Fibroblast of villous mesenchyme (primary cell): ENCODE data around the gene DPEP3. TPM values are rescaled to one million over a fixed set of nuclear protein-coding genes. Genes with fewer than 3 reads are reported as not detected.
"Not testable (repeated sequence)": the region's sequence is repeated elsewhere in the genome, so short reads cannot be mapped to it uniquely, and the experiment has no call there.

Experiments
- DNase-seq: peaks from one replicate; pipeline ENCODE4 v3.0.0-alpha.2; 2010; ENCODE audit warnings: low read depth
- H3K4me3 ChIP-seq: 2 replicates; pipeline ENCODE4 v1.5.1; 2011; ENCODE audit warnings: low read depth, mild to moderate bottlenecking, low read length
- CTCF ChIP-seq: IDR thresholded peaks from 2 replicates; pipeline ENCODE4 v1.5.1; 2012; ENCODE audit warnings: low read depth, mild to moderate bottlenecking, low read length; ENCODE audit not compliant: insufficient read depth
- total RNA-seq: library from RNA; depleted of rRNA; stranded (reverse); fragments of >200 nt; gene quantifications from 2 replicates; pipeline ENCODE4 v1.2.3, GENCODE V29; 2012

Gene DPEP3
- total RNA-seq, 1 donor = not detected

- TF ChIP-seq CTCF = no peak
- no peak for DNase-seq
- H3K4me3 ChIP-seq = no peak overlapping the region
Measured at GRCh38 chr16:67982011-67982696, 1.9 kb upstream of the DPEP3 start.

- no peak for TF ChIP-seq CTCF
- H3K4me3 ChIP-seq = no peak overlapping the region
- no peak for DNase-seq
Measured at GRCh38 chr16:67977469-67978227, 2.7 kb downstream of the DPEP3 start.

- no peak overlapping the region for H3K4me3 ChIP-seq
- TF ChIP-seq CTCF = no peak
- no peak for DNase-seq
Measured at GRCh38 chr16:67977005-67977404, 3.3 kb downstream of the DPEP3 start.

GRCh38 chr16:67976205-67976604 is 4.1 kb downstream of the DPEP3 start:
- no peak for TF ChIP-seq CTCF
- no peak overlapping the region for H3K4me3 ChIP-seq
- DNase-seq = no peak

GRCh38 chr16:67975321-67976105 is 4.8 kb downstream of the DPEP3 start:
- no peak for DNase-seq
- no peak for TF ChIP-seq CTCF
- H3K4me3 ChIP-seq = no peak overlapping the region

GRCh38 chr16:67972285-67972684 is 8.0 kb downstream of the DPEP3 start:
- not testable (repeated sequence) for H3K4me3 ChIP-seq, DNase-seq

GRCh38 chr16:67971111-67971510 is 9.2 kb downstream of the DPEP3 start:
- no peak overlapping the region for H3K4me3 ChIP-seq
- no peak for DNase-seq
- no peak for TF ChIP-seq CTCF
